H9 (cell line): Measurements from ENCODE around the gene DBH. TPM values are rescaled to one million over a fixed set of nuclear protein-coding genes. Genes with fewer than 3 reads are reported as not detected.

Experiments
- DNase-seq: peaks from one replicate; pipeline ENCODE4 v3.0.0-alpha.2; 2017
- H2AFZ ChIP-seq: one replicate; pipeline ENCODE4 v1.6.1; 2013; ENCODE audit warnings: mild to moderate bottlenecking, low read length, control low read depth, moderate library complexity
- H2AK5ac ChIP-seq: 2 replicates; pipeline ENCODE4 v1.6.1; 2013; ENCODE audit warnings: low read length, control low read depth, mixed read lengths; ENCODE audit not compliant: insufficient read length
- H2BK120ac ChIP-seq: one replicate; pipeline ENCODE4 v1.6.1; 2013; ENCODE audit warnings: low read depth, mild to moderate bottlenecking, low read length, control low read depth, inconsistent platforms; ENCODE audit not compliant: poor library complexity, severe bottlenecking
- H2BK12ac ChIP-seq: 2 replicates; pipeline ENCODE4 v1.6.1; 2013; ENCODE audit warnings: low read length, control low read depth, mixed read lengths, low read depth; ENCODE audit not compliant: insufficient read length
- H2BK15ac ChIP-seq: 2 replicates; pipeline ENCODE4 v1.6.1; 2013; ENCODE audit warnings: low read depth, low read length, control low read depth
- H2BK20ac ChIP-seq: one replicate; pipeline ENCODE4 v1.6.1; 2013; ENCODE audit warnings: low read depth, mild to moderate bottlenecking, low read length, control low read depth, inconsistent platforms; ENCODE audit not compliant: poor library complexity, severe bottlenecking
- H2BK5ac ChIP-seq: 2 replicates; pipeline ENCODE4 v1.6.1; 2013; ENCODE audit warnings: low read length, control low read depth, mixed read lengths; ENCODE audit not compliant: insufficient read length
- H3K14ac ChIP-seq: 2 replicates; pipeline ENCODE4 v1.6.1; 2013; ENCODE audit warnings: low read length, control low read depth; ENCODE audit not compliant: insufficient read depth
- H3K18ac ChIP-seq: 2 replicates; pipeline ENCODE4 v1.6.1; 2013; ENCODE audit warnings: low read depth, mild to moderate bottlenecking, mixed read lengths, low read length, control low read depth; ENCODE audit not compliant: insufficient read length
- H3K23ac ChIP-seq: 2 replicates; pipeline ENCODE4 v1.6.1; 2013; ENCODE audit warnings: low read length, control low read depth, mixed read lengths, low read depth; ENCODE audit not compliant: insufficient read length
- H3K23me2 ChIP-seq: 2 replicates; pipeline ENCODE4 v1.6.1; 2013; ENCODE audit warnings: low read depth, mild to moderate bottlenecking, mixed read lengths, low read length, control low read depth; ENCODE audit not compliant: insufficient read length, poor library complexity, severe bottlenecking
- H3K27ac ChIP-seq: 2 replicates; pipeline ENCODE4 v1.5.1; 2013; ENCODE audit warnings: low read length, control low read depth, mixed read lengths, low read depth; ENCODE audit not compliant: insufficient read length
- H3K27me3 ChIP-seq: 2 replicates; pipeline ENCODE4 v1.6.1; 2013; ENCODE audit warnings: low read length, control low read depth, inconsistent platforms; ENCODE audit not compliant: insufficient read depth
- H3K4ac ChIP-seq: 2 replicates; pipeline ENCODE4 v1.6.1; 2013; ENCODE audit warnings: low read depth, mild to moderate bottlenecking, control low read depth, inconsistent platforms, low read length, moderate library complexity
- H3K4me1 ChIP-seq: 2 replicates; pipeline ENCODE4 v1.6.1; 2013; ENCODE audit warnings: low read length, control low read depth, inconsistent platforms; ENCODE audit not compliant: insufficient read depth
- H3K4me2 ChIP-seq: 2 replicates; pipeline ENCODE4 v1.6.1; 2013; ENCODE audit warnings: low read length, control low read depth, mixed read lengths; ENCODE audit not compliant: insufficient read length, insufficient read depth
- H3K56ac ChIP-seq: 2 replicates; pipeline ENCODE4 v1.6.1; 2013; ENCODE audit warnings: low read depth, mild to moderate bottlenecking, mixed read lengths, low read length, control low read depth; ENCODE audit not compliant: insufficient read length
- H3K79me1 ChIP-seq: 2 replicates; pipeline ENCODE4 v1.6.1; 2013; ENCODE audit warnings: low read depth, mild to moderate bottlenecking, moderate library complexity, low read length, control low read depth, inconsistent platforms; ENCODE audit not compliant: insufficient read depth, poor library complexity, severe bottlenecking
- H3K79me2 ChIP-seq: 2 replicates; pipeline ENCODE4 v1.6.1; 2013; ENCODE audit warnings: low read length, control low read depth, inconsistent platforms; ENCODE audit not compliant: insufficient read depth
- H3K9ac ChIP-seq: 2 replicates; pipeline ENCODE4 v1.6.1; 2013; ENCODE audit warnings: low read length, control low read depth, mixed read lengths; ENCODE audit not compliant: insufficient read length; ENCODE audit errors: extremely low read depth
- H3K9me3 ChIP-seq: one replicate; pipeline ENCODE4 v1.6.1; 2013; ENCODE audit warnings: low read depth, low read length, inconsistent platforms; ENCODE audit not compliant: control insufficient read depth
- H3T11ph ChIP-seq: one replicate; pipeline ENCODE4 v1.6.1; 2013; ENCODE audit warnings: mild to moderate bottlenecking, low read length, control low read depth, inconsistent platforms
- H4K20me1 ChIP-seq: one replicate; pipeline ENCODE4 v1.6.1; 2013; ENCODE audit not compliant: control insufficient read depth, insufficient read length, insufficient read depth
- H4K5ac ChIP-seq: 2 replicates; pipeline ENCODE4 v1.6.1; 2013; ENCODE audit warnings: low read depth, mild to moderate bottlenecking, mixed read lengths, low read length, control low read depth; ENCODE audit not compliant: insufficient read length
- H4K8ac ChIP-seq: replicated peaks from 2 replicates; pipeline ENCODE4 v1.6.1; 2013; ENCODE audit warnings: low read length, control low read depth, mixed read lengths, low read depth; ENCODE audit not compliant: insufficient read length
- H4K91ac ChIP-seq: 2 replicates; pipeline ENCODE4 v1.6.1; 2013; ENCODE audit warnings: low read depth, mild to moderate bottlenecking, moderate library complexity, mixed read lengths, low read length, control low read depth; ENCODE audit not compliant: insufficient read length
- H3K27ac Mint-ChIP-seq, 3 experiments: 2 replicates in 2 of 3; 3 replicates in 1 of 3; pipeline ENCODE4 v1.8.0; 2020 to 2021; ENCODE audit warnings: mixed read lengths in 3 of 3, mild to moderate bottlenecking in 1 of 3, moderate library complexity in 1 of 3
- H3K27me3 Mint-ChIP-seq: 2 replicates; pipeline ENCODE4 v1.8.0; 2021; ENCODE audit warnings: low read depth, mild to moderate bottlenecking, moderate library complexity, mixed read lengths
- H3K36me3 Mint-ChIP-seq, 3 experiments: 2 replicates in 2 of 3; 3 replicates in 1 of 3; pipeline ENCODE4 v1.8.0; 2020 to 2021; ENCODE audit warnings: low read depth in 3 of 3, mixed read lengths in 3 of 3; ENCODE audit not compliant: insufficient read depth in 1 of 3
- H3K4me1 Mint-ChIP-seq, 2 experiments: 2 replicates each; pipeline ENCODE4 v1.8.0; 2020; ENCODE audit warnings: mixed read lengths in 2 of 2
- H3K4me3 Mint-ChIP-seq, 2 experiments: 2 replicates in 1 of 2; 3 replicates in 1 of 2; pipeline ENCODE4 v1.8.0; 2020 to 2021; ENCODE audit warnings: mild to moderate bottlenecking in 2 of 2, mixed read lengths in 2 of 2, moderate library complexity in 1 of 2
- H3K9me3 Mint-ChIP-seq, 2 experiments: 2 replicates in 1 of 2; 3 replicates in 1 of 2; pipeline ENCODE4 v1.8.0; 2020; ENCODE audit warnings: mild to moderate bottlenecking in 2 of 2, mixed read lengths in 2 of 2, moderate library complexity in 1 of 2
- CTCF ChIP-seq: fragments of 200-600 bp; sonication (generic); conservative IDR thresholded peaks from 3 replicates; pipeline ENCODE4 v1.8.0; 2021; ENCODE audit warnings: antibody characterized with exemption, mild to moderate bottlenecking
- WGBS: extraction: QIAGEN DNeasy Blood & Tissue Kit; methylation state at CpG from one replicate; pipeline ENCODE4 v1.1.7; 2013; ENCODE audit warnings: missing lambda C conversion rate, low lambda C conversion rate, mixed read lengths; ENCODE audit not compliant: insufficient read length; ENCODE audit errors: extremely low coverage; 5-methylcytosine and 5-hydroxymethylcytosine counted together
- total RNA-seq: library from RNA; stranded (reverse); gene quantifications from 2 replicates; pipeline ENCODE4 v1.2.1, GENCODE V29; 2021

Gene DBH
- total RNA-seq, 1 experiment from 2014 or later: not detected

GRCh38 chr9:133612051-133612450 lies 24.1 kb upstream of the DBH start:
- Histone ChIP-seq H4K5ac (no peak overlapping the region), H4K91ac (no peak overlapping the region), H3K79me2 (no peaks in the 10 kb centered on the region), H3K4me2 (no peak overlapping the region), H2BK15ac (no peak overlapping the region), H3K79me1 (no peaks in the 10 kb centered on the region), H4K8ac (no peak overlapping the region), H3K27me3 (peaks cover 8% of the 10 kb centered on the region; the same call in 1 of the 2 replicates), H3K56ac (no peak overlapping the region), H3K9ac (no peak overlapping the region), H2AK5ac (no peak overlapping the region), H2BK20ac (no peak overlapping the region), H2AFZ (no peak overlapping the region), H3K4me1 (no peaks in the 10 kb centered on the region), H2BK5ac (no peak overlapping the region), H3K14ac (no peak overlapping the region), H3K23ac (no peak overlapping the region), H3T11ph (no peak overlapping the region), H2BK120ac (no peak overlapping the region), H3K4ac (no peak overlapping the region), H3K27ac (no peak overlapping the region), H2BK12ac (no peak overlapping the region), H3K9me3 (no peaks in the 10 kb centered on the region), H4K20me1 (no peaks in the 10 kb centered on the region), H3K23me2 (peaks cover 3% of the 10 kb centered on the region), H3K18ac (no peak overlapping the region)
- DNase-seq: no peak
- H3K27me3 Mint-ChIP-seq: peaks cover 81% of the 10 kb centered on the region
- peaks cover 6 to 20% of the 10 kb centered on the region in 2 experiments for H3K4me1 Mint-ChIP-seq
- H3K9me3 Mint-ChIP-seq: no peaks in the 10 kb centered on the region; a peak in 1 of 5 replicates
- H3K36me3 Mint-ChIP-seq: no peaks in the 10 kb centered on the region
- no peak for TF ChIP-seq CTCF
- WGBS: no CpG with 5 or more reads among the region's 9 CpGs
- H3K4me3 Mint-ChIP-seq: no peak overlapping the region; a peak in 1 of 5 replicates
- no peak overlapping the region for H3K27ac Mint-ChIP-seq
